IPS DF 6.9 (cell line): ENCODE measurements around the gene NSD2.

Experiments used
- DNase-seq: peaks from one replicate; pipeline ENCODE4 v3.0.0-alpha.2; 2013; ENCODE audit warnings: low read depth, low spot score
- H3K27ac ChIP-seq: one replicate; pipeline ENCODE4 v1.5.1; 2013; ENCODE audit warnings: low read length, control low read depth
- H3K27me3 ChIP-seq: 2 replicates; pipeline ENCODE4 v1.6.1; 2013; ENCODE audit warnings: mild to moderate bottlenecking, low read length; ENCODE audit not compliant: control insufficient read depth, insufficient read depth
- H3K36me3 ChIP-seq: 2 replicates; pipeline ENCODE4 v1.6.1; 2013; ENCODE audit warnings: low read length; ENCODE audit not compliant: control insufficient read depth, insufficient read depth
- H3K4me1 ChIP-seq: 2 replicates; pipeline ENCODE4 v1.6.1; 2013; ENCODE audit warnings: low read length; ENCODE audit not compliant: control insufficient read depth, insufficient read depth
- H3K4me3 ChIP-seq: 2 replicates; pipeline ENCODE4 v1.5.1; 2013; ENCODE audit warnings: mild to moderate bottlenecking, low read length
- H3K9me3 ChIP-seq: 2 replicates; pipeline ENCODE4 v1.6.1; 2013; ENCODE audit warnings: low read length, inconsistent platforms; ENCODE audit not compliant: control insufficient read depth, insufficient read depth
- WGBS: extraction: QIAGEN DNeasy Blood & Tissue Kit; methylation state at CpG from one replicate; pipeline ENCODE4 v1.1.7; 2013; ENCODE audit warnings: mixed read lengths, missing lambda C conversion rate; ENCODE audit not compliant: insufficient read length, insufficient coverage; 5-methylcytosine and 5-hydroxymethylcytosine counted together

The NSD2 gene

GRCh38 chr4:1874201-1874600, 3.0 kb downstream of the NSD2 start:
- Histone ChIP-seq H3K27ac (no peak overlapping the region), H3K9me3 (no peaks in the 10 kb centered on the region), H3K36me3 (no peaks in the 10 kb centered on the region), H3K27me3 (no peaks in the 10 kb centered on the region), H3K4me3 (no peak overlapping the region), H3K4me1 (no peaks in the 10 kb centered on the region; the same call in none of the 2 replicates)
- no CpG with 5 or more reads among the region's 3 CpGs for WGBS
- DNase-seq, result no peak

GRCh38 chr4:1879485-1879884, 8.3 kb downstream of the NSD2 start:
- Histone ChIP-seq H3K9me3 (no peaks in the 10 kb centered on the region), H3K4me3 (no peak overlapping the region), H3K4me1 (no peaks in the 10 kb centered on the region; the same call in 1 of the 2 replicates), H3K36me3 (no peaks in the 10 kb centered on the region), H3K27me3 (no peaks in the 10 kb centered on the region), H3K27ac (no peak overlapping the region)
- no peak for DNase-seq
- no CpG with 5 or more reads among the region's 4 CpGs for WGBS

- Histone ChIP-seq H3K27ac (no peak overlapping the region), H3K36me3 (no peaks in the 10 kb centered on the region), H3K9me3 (no peaks in the 10 kb centered on the region), H3K27me3 (no peaks in the 10 kb centered on the region), H3K4me1 (no peaks in the 10 kb centered on the region; the same call in 1 of the 2 replicates), H3K4me3 (no peak overlapping the region)
- WGBS, result no CpG with 5 or more reads among the region's 1 CpG
- no peak for DNase-seq
Measured at GRCh38 chr4:1880332-1880731, 9.1 kb downstream of the NSD2 start.

GRCh38 chr4:1882850-1883271, 11.7 kb downstream of the NSD2 start:
- WGBS, result no CpG with 5 or more reads among the region's 1 CpG
- no peaks in the 10 kb centered on the region; the same call in 1 of the 2 replicates for H3K4me1 ChIP-seq
- H3K27ac ChIP-seq, result no peak overlapping the region
- H3K9me3 ChIP-seq, result no peaks in the 10 kb centered on the region
- no peaks in the 10 kb centered on the region for H3K27me3 ChIP-seq
- DNase-seq, result no peak
- no peak overlapping the region for H3K4me3 ChIP-seq
- no peaks in the 10 kb centered on the region for H3K36me3 ChIP-seq

- no peaks in the 10 kb centered on the region for H3K36me3 ChIP-seq
- H3K27ac ChIP-seq, result no peak overlapping the region
- no peak overlapping the region for H3K4me3 ChIP-seq
- WGBS, result no CpG with 5 or more reads among the region's 8 CpGs
- H3K9me3 ChIP-seq, result no peaks in the 10 kb centered on the region
- DNase-seq, result no peak
- H3K4me1 ChIP-seq, result no peaks in the 10 kb centered on the region; the same call in 1 of the 2 replicates
- no peaks in the 10 kb centered on the region for H3K27me3 ChIP-seq
Measured at GRCh38 chr4:1883583-1883982, 12.4 kb downstream of the NSD2 start.

- Histone ChIP-seq H3K36me3 (no peaks in the 10 kb centered on the region), H3K4me1 (no peaks in the 10 kb centered on the region), H3K27me3 (no peaks in the 10 kb centered on the region), H3K9me3 (no peaks in the 10 kb centered on the region), H3K4me3 (no peak overlapping the region), H3K27ac (no peak overlapping the region)
- WGBS, result no CpG with 5 or more reads among the region's 2 CpGs
- DNase-seq, result no peak
Measured at GRCh38 chr4:1885414-1885813, 14.2 kb downstream of the NSD2 start.

GRCh38 chr4:1887052-1887451, 15.9 kb downstream of the NSD2 start:
- WGBS, result no CpG with 5 or more reads among the region's 2 CpGs
- Histone ChIP-seq H3K27me3 (no peaks in the 10 kb centered on the region), H3K27ac (no peak overlapping the region), H3K9me3 (no peaks in the 10 kb centered on the region), H3K4me3 (no peak overlapping the region), H3K36me3 (no peaks in the 10 kb centered on the region), H3K4me1 (no peaks in the 10 kb centered on the region)
- no peak for DNase-seq

- H3K4me3 ChIP-seq, result no peak overlapping the region
- H3K36me3 ChIP-seq, result no peaks in the 10 kb centered on the region
- H3K9me3 ChIP-seq, result no peaks in the 10 kb centered on the region
- H3K27me3 ChIP-seq, result no peaks in the 10 kb centered on the region
- no peak overlapping the region for H3K27ac ChIP-seq
- H3K4me1 ChIP-seq, result no peaks in the 10 kb centered on the region
- no CpG with 5 or more reads among the region's 11 CpGs for WGBS
- DNase-seq, result no peak
Measured at GRCh38 chr4:1890979-1891570, 19.9 kb downstream of the NSD2 start.

GRCh38 chr4:1895971-1896657, 24.9 kb downstream of the NSD2 start:
- no peak for DNase-seq
- peaks cover 6% of the 10 kb centered on the region; the same call in 1 of the 2 replicates for H3K36me3 ChIP-seq

GRCh38 chr4:1896658-1896991, 25.4 kb downstream of the NSD2 start:
- H3K27ac ChIP-seq, result no peak overlapping the region
- H3K4me3 ChIP-seq, result no peak overlapping the region
- no peaks in the 10 kb centered on the region for H3K9me3 ChIP-seq
- peaks cover 9% of the 10 kb centered on the region; the same call in 1 of the 2 replicates for H3K36me3 ChIP-seq
- H3K27me3 ChIP-seq, result no peaks in the 10 kb centered on the region
- WGBS, result 100% methylated on average over 1 of the region's 6 CpGs
- DNase-seq, result no peak
- no peaks in the 10 kb centered on the region for H3K4me1 ChIP-seq

More at GRCh38 chr4:1895971-1896657, 24.9 kb downstream of the NSD2 start:
- no CpG with 5 or more reads among the region's 8 CpGs for WGBS
- no peak overlapping the region for H3K27ac ChIP-seq
- H3K27me3 ChIP-seq, result no peaks in the 10 kb centered on the region
- no peaks in the 10 kb centered on the region for H3K9me3 ChIP-seq
- H3K4me1 ChIP-seq, result no peaks in the 10 kb centered on the region
- H3K4me3 ChIP-seq, result no peak overlapping the region

GRCh38 chr4:1898007-1898406, 26.8 kb downstream of the NSD2 start:
- DNase-seq, result no peak
- H3K27ac ChIP-seq, result no peak overlapping the region
- H3K4me1 ChIP-seq, result no peaks in the 10 kb centered on the region
- no peaks in the 10 kb centered on the region for H3K27me3 ChIP-seq
- no peak overlapping the region for H3K4me3 ChIP-seq
- no peaks in the 10 kb centered on the region for H3K9me3 ChIP-seq
- peaks cover 11% of the 10 kb centered on the region; the same call in 1 of the 2 replicates for H3K36me3 ChIP-seq
- WGBS, result no CpG with 5 or more reads among the region's 6 CpGs
